Measurements from ENCODE around the gene SHD. TPM values are rescaled to one million over a fixed set of nuclear protein-coding genes. Genes with fewer than 3 reads are reported as not detected.
A peak's percentile ranks its signal among the peaks of the same experiment; 100 is the strongest.

The SHD gene
- total RNA-seq, 1 experiment from 2014 or later: 2.0 TPM

DNA sequence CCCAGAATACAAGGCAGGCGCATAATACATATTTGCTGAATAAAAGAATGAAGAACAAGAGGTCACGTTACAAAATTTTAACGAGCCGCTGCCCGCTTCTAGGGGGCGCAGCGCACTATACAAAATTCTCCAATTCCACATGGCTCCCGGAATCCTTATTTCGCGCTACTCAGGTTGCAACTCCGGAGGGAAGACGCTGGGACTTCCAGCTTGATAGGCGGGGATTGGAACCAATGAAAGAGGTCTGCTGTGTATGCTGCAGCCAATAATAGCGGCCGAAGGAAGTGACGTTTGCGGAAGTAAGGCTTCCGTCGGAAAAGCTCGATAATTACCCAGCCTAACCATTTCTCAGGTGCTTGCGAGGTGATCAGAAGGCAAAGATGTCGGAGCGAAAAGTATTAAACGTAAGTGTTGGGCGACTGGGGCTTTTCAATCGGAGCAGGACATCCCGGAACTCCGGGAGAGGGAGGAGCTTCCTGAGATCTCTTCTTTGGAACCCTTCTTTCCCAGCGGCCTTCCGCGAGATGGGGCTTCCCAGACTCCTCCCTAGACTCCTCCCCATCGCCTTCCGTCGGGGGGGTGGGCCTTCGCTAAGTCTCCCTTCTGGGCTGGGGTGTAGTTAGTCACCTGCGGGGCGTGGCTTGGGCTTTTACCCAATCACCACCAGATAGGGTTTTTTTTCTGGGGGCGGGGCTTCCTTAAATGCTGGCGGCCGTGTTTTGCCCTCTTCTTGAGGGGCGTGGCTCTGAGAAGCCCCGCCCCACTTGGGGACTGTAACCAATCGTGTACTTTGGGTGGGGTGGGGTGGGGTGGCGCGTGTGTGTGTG lies 32.1 kb upstream of the SHD start, which contains the start of gene YJU2 (continued):
- TF ChIP-seq, protein P1, sequence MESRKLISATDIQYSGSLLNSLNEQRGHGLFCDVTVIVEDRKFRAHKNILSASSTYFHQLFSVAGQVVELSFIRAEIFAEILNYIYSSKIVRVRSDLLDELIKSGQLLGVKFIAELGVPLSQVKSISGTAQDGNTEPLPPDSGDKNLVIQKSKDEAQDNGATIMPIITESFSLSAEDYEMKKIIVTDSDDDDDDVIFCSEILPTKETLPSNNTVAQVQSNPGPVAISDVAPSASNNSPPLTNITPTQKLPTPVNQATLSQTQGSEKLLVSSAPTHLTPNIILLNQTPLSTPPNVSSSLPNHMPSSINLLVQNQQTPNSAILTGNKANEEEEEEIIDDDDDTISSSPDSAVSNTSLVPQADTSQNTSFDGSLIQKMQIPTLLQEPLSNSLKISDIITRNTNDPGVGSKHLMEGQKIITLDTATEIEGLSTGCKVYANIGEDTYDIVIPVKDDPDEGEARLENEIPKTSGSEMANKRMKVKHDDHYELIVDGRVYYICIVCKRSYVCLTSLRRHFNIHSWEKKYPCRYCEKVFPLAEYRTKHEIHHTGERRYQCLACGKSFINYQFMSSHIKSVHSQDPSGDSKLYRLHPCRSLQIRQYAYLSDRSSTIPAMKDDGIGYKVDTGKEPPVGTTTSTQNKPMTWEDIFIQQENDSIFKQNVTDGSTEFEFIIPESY (IDR thresholded peaks at IDR 0.05; ENCODE audit: extremely low read depth, insufficient replicate concordance, low read length): peak; percentile 83
- TF ChIP-seq ZNF274 (IDR thresholded peaks at IDR 0.05; ENCODE audit: low read depth, low read length) (no peak), SIN3A (IDR thresholded peaks at IDR 0.05; ENCODE audit: low read depth) (peak; percentile 56)

DNA sequence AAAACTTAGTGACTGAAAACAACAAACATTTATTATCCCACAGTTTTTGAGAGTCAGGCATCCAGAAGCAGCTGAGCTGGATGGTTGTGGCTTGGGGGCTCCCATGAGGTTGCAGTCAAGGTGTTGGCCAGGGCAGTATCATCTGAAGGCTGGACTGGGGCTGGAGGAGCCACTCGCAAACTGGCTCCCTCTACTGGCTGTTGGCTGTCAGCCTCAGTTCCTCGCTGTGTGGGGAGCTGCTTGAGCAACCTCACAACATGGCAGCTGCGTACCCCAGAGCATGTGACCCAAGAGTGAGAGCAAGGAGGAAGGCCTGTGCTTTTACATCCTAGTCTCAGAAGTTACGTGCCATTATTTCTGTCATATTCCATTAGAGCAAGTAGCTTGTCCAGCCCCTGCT lies 22.5 kb upstream of the SHD start:
- H3K9me2 ChIP-seq (ENCODE audit: insufficient read depth): no peaks in the 10 kb centered on the region
- ChIA-PET RAD21 (ENCODE audit: low non-redundant PET in 1 of 2, low total read pairs in 2 of 2, uncharacterized antibody in 2 of 2, unreplicated experiment in 2 of 2) (no interaction called here), POLR2A (interaction anchor here (1.2 kb wide), 1 partner anchor 10 kb away, joined by 3 read pairs; the partner anchor contains the start of gene YJU2), CTCF (interaction anchor here (0.6 kb wide), 1 partner anchor 72 kb away, joined by 3 read pairs; no protein-coding TSS in a partner anchor)
- no TSS peak for BruUV-seq (replicated peaks)
- no peak overlapping the region for H2AFZ ChIP-seq (ENCODE audit: low read depth, low read length, poor library complexity, severe bottlenecking)
- H3K27ac ChIP-seq (ENCODE audit: low read depth, low read length): no peak overlapping the region
- H3K27me3 ChIP-seq (ENCODE audit: insufficient read depth, low read length): no peaks in the 10 kb centered on the region
- H4K20me1 ChIP-seq (ENCODE audit: insufficient read depth): no peaks in the 10 kb centered on the region
- peak; percentile 62 for ATAC-seq
- H3K4me1 ChIP-seq (ENCODE audit: control insufficient read depth in 1 of 2, insufficient read depth in 2 of 2, low read length in 2 of 2): no peaks in the 10 kb centered on the region
- peak; percentile 79 for TF ChIP-seq CBX3 (IDR thresholded peaks at IDR 0.05; ENCODE audit: low read depth)
- TF ChIP-seq, protein P2, sequence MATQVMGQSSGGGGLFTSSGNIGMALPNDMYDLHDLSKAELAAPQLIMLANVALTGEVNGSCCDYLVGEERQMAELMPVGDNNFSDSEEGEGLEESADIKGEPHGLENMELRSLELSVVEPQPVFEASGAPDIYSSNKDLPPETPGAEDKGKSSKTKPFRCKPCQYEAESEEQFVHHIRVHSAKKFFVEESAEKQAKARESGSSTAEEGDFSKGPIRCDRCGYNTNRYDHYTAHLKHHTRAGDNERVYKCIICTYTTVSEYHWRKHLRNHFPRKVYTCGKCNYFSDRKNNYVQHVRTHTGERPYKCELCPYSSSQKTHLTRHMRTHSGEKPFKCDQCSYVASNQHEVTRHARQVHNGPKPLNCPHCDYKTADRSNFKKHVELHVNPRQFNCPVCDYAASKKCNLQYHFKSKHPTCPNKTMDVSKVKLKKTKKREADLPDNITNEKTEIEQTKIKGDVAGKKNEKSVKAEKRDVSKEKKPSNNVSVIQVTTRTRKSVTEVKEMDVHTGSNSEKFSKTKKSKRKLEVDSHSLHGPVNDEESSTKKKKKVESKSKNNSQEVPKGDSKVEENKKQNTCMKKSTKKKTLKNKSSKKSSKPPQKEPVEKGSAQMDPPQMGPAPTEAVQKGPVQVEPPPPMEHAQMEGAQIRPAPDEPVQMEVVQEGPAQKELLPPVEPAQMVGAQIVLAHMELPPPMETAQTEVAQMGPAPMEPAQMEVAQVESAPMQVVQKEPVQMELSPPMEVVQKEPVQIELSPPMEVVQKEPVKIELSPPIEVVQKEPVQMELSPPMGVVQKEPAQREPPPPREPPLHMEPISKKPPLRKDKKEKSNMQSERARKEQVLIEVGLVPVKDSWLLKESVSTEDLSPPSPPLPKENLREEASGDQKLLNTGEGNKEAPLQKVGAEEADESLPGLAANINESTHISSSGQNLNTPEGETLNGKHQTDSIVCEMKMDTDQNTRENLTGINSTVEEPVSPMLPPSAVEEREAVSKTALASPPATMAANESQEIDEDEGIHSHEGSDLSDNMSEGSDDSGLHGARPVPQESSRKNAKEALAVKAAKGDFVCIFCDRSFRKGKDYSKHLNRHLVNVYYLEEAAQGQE (IDR thresholded peaks at IDR 0.05; ENCODE audit: low read depth): no peak
- TF ChIP-seq, protein P1 (IDR thresholded peaks at IDR 0.05; ENCODE audit: extremely low read depth, insufficient replicate concordance, low read length): no peak
- TF ChIP-seq, protein P3, sequence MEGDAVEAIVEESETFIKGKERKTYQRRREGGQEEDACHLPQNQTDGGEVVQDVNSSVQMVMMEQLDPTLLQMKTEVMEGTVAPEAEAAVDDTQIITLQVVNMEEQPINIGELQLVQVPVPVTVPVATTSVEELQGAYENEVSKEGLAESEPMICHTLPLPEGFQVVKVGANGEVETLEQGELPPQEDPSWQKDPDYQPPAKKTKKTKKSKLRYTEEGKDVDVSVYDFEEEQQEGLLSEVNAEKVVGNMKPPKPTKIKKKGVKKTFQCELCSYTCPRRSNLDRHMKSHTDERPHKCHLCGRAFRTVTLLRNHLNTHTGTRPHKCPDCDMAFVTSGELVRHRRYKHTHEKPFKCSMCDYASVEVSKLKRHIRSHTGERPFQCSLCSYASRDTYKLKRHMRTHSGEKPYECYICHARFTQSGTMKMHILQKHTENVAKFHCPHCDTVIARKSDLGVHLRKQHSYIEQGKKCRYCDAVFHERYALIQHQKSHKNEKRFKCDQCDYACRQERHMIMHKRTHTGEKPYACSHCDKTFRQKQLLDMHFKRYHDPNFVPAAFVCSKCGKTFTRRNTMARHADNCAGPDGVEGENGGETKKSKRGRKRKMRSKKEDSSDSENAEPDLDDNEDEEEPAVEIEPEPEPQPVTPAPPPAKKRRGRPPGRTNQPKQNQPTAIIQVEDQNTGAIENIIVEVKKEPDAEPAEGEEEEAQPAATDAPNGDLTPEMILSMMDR (IDR thresholded peaks at IDR 0.05 in 2 of 3, conservative IDR thresholded peaks at IDR 0.05 in 1 of 3; ENCODE audit: borderline replicate concordance in 1 of 3, insufficient read depth in 1 of 3, low read depth in 2 of 3, low read length in 2 of 3): peak in 2 of 3 experiments; percentile 35 to 65; a peak in 4 of 6 replicates
- DNase-seq (ENCODE audit: low read depth, low spot score): no peak
- intact Hi-C loops (cut with micrococcal nuclease): no loop called here
- H3K9ac ChIP-seq (ENCODE audit: low read length): no peak overlapping the region
- no peak overlapping the region for H3K4me2 ChIP-seq (ENCODE audit: low read length)
- H3K4me3 ChIP-seq (replicated peaks in 1 of 2; ENCODE audit: low read depth in 1 of 2, low read length in 2 of 2): no peak overlapping the region
- peaks cover 25 to 40% of the 10 kb centered on the region in 2 experiments for H3K36me3 ChIP-seq (ENCODE audit: control insufficient read depth in 1 of 2, insufficient read depth in 2 of 2, low read length in 2 of 2)
- no peaks in the 10 kb centered on the region for H3K79me2 ChIP-seq (ENCODE audit: insufficient read depth, low read length)
- H3K9me3 ChIP-seq (ENCODE audit: control insufficient read depth in 1 of 2, insufficient read depth in 1 of 2, low read depth in 1 of 2, low read length in 2 of 2): peaks cover 5 to 6% of the 10 kb centered on the region in 2 experiments; a peak in 2 of 4 replicates

Measured in HCT116 (cell line).